ENCODE results near the gene UGT1A5. TPM values are rescaled to one million over a fixed set of nuclear protein-coding genes. Genes with fewer than 3 reads are reported as not detected.

Gene UGT1A5
- polyA plus RNA-seq, 1 donor (not counting 4 experiments of a cell fraction or from before 2014, with no cell fraction given), result 1.3 TPM

- Histone ChIP-seq H3K79me2 (ENCODE audit: control insufficient read depth, insufficient read depth, low read length) (no peaks in the 10 kb centered on the region), H3K4me3 (ENCODE audit: control insufficient read depth in 2 of 3, extremely low read depth in 1 of 3, insufficient read depth in 2 of 3, low read depth in 1 of 3, low read length in 3 of 3) (no peak overlapping the region), H3K4me1 (ENCODE audit: control insufficient read depth, extremely low read depth, insufficient read depth, low read length) (no peaks in the 10 kb centered on the region), H4K20me1 (ENCODE audit: control insufficient read depth, extremely low read depth, insufficient read depth, low read length) (no peaks in the 10 kb centered on the region), H2AFZ (ENCODE audit: control insufficient read depth, low read length) (no peak overlapping the region), H3K4me2 (ENCODE audit: control insufficient read depth, extremely low read depth, insufficient read depth, low read depth, low read length) (no peak overlapping the region), H3K27me3 (ENCODE audit: control insufficient read depth, extremely low read depth, insufficient read depth, low read length) (no peaks in the 10 kb centered on the region), H3K36me3 (ENCODE audit: control insufficient read depth in 2 of 2, extremely low read depth in 1 of 2, insufficient read depth in 2 of 2, low read length in 2 of 2) (no peaks in the 10 kb centered on the region), H3K27ac (ENCODE audit: control insufficient read depth, insufficient read depth, low read length) (no peak overlapping the region), H3K9me1 (ENCODE audit: control insufficient read depth, extremely low read depth, insufficient read depth, low read length) (no peaks in the 10 kb centered on the region), H3K9me3 (ENCODE audit: control insufficient read depth, low read depth, low read length) (no peaks in the 10 kb centered on the region), H3K9ac (ENCODE audit: control insufficient read depth, extremely low read depth, insufficient read depth, low read length) (no peak overlapping the region)
- DNase-seq (ENCODE audit: low read depth, low spot score), result no peak
- TF ChIP-seq, protein P1, sequence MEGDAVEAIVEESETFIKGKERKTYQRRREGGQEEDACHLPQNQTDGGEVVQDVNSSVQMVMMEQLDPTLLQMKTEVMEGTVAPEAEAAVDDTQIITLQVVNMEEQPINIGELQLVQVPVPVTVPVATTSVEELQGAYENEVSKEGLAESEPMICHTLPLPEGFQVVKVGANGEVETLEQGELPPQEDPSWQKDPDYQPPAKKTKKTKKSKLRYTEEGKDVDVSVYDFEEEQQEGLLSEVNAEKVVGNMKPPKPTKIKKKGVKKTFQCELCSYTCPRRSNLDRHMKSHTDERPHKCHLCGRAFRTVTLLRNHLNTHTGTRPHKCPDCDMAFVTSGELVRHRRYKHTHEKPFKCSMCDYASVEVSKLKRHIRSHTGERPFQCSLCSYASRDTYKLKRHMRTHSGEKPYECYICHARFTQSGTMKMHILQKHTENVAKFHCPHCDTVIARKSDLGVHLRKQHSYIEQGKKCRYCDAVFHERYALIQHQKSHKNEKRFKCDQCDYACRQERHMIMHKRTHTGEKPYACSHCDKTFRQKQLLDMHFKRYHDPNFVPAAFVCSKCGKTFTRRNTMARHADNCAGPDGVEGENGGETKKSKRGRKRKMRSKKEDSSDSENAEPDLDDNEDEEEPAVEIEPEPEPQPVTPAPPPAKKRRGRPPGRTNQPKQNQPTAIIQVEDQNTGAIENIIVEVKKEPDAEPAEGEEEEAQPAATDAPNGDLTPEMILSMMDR (optimal IDR thresholded peaks at IDR 0.05 in 1 of 3, IDR thresholded peaks at IDR 0.05 in 1 of 3, conservative IDR thresholded peaks at IDR 0.05 in 1 of 3; ENCODE audit: extremely low read depth in 1 of 3, insufficient read depth in 2 of 3, low read length in 3 of 3), result no peak
- no peak for TF ChIP-seq EZH2 (IDR thresholded peaks at IDR 0.05; ENCODE audit: low read length)
- dilution Hi-C loops (cut with MboI; ENCODE audit: extremely low pct_ligation_motif_present, low sequenced_read_pairs), result no loop called here
- no peak for FAIRE-seq
Observed at GRCh38 chr2:233780771-233781170, 68.1 kb downstream of the UGT1A5 start.

DNA sequence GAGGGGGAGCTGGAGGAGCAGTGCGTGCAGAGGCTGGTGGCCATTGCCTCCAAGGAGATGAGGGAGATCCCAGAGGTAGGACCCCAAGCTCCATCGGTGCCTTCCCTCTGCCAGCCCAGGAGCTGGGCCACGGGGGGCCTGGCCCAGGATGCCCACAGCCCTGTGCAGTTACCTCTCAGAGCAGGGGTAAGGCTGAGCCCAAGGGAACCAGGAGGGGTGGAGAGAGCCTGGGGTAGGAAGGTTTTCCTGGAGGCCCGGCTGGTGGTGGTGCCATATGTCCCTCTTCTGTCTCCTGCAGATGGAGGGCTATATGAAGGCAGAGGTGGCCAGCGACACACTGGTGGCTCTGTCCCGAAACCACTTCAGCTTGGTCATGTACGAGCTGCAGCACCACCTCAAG lies 76.8 kb downstream of the UGT1A5 start:
- Histone ChIP-seq H4K20me1 (ENCODE audit: control insufficient read depth, extremely low read depth, insufficient read depth, low read length) (no peaks in the 10 kb centered on the region), H3K9ac (ENCODE audit: control insufficient read depth, extremely low read depth, insufficient read depth, low read length) (no peak overlapping the region), H3K4me2 (ENCODE audit: control insufficient read depth, extremely low read depth, insufficient read depth, low read depth, low read length) (no peak overlapping the region), H3K4me1 (ENCODE audit: control insufficient read depth, extremely low read depth, insufficient read depth, low read length) (no peaks in the 10 kb centered on the region), H3K27ac (ENCODE audit: control insufficient read depth, insufficient read depth, low read length) (no peak overlapping the region), H3K36me3 (ENCODE audit: control insufficient read depth in 2 of 2, extremely low read depth in 1 of 2, insufficient read depth in 2 of 2, low read length in 2 of 2) (no peaks in the 10 kb centered on the region), H3K79me2 (ENCODE audit: control insufficient read depth, insufficient read depth, low read length) (no peaks in the 10 kb centered on the region), H3K9me3 (ENCODE audit: control insufficient read depth, low read depth, low read length) (no peaks in the 10 kb centered on the region), H3K4me3 (ENCODE audit: control insufficient read depth in 2 of 3, extremely low read depth in 1 of 3, insufficient read depth in 2 of 3, low read depth in 1 of 3, low read length in 3 of 3) (no peak overlapping the region), H3K9me1 (ENCODE audit: control insufficient read depth, extremely low read depth, insufficient read depth, low read length) (no peaks in the 10 kb centered on the region), H2AFZ (ENCODE audit: control insufficient read depth, low read length) (no peak overlapping the region), H3K27me3 (ENCODE audit: control insufficient read depth, extremely low read depth, insufficient read depth, low read length) (no peaks in the 10 kb centered on the region)
- DNase-seq (ENCODE audit: low read depth, low spot score) (no peak), FAIRE-seq (no peak)
- dilution Hi-C loops (cut with MboI; ENCODE audit: extremely low pct_ligation_motif_present, low sequenced_read_pairs), result no loop called here
- TF ChIP-seq EZH2 (IDR thresholded peaks at IDR 0.05; ENCODE audit: low read length), result no peak
- TF ChIP-seq, protein P1 (optimal IDR thresholded peaks at IDR 0.05 in 1 of 3, IDR thresholded peaks at IDR 0.05 in 1 of 3, conservative IDR thresholded peaks at IDR 0.05 in 1 of 3; ENCODE audit: extremely low read depth in 1 of 3, insufficient read depth in 2 of 3, low read length in 3 of 3), result no peak

Measured in keratinocyte (primary cell).